Erythroblast (primary cell): ENCODE data around the gene HDGFL3.

Source experiments
- GATA1 ChIP-seq: IDR thresholded peaks from 2 replicates; pipeline ENCODE4 v1.6.1; 2011; ENCODE audit warnings: low read depth, mild to moderate bottlenecking, control low read depth, low read length, moderate library complexity
- POLR2A ChIP-seq: IDR thresholded peaks from 2 replicates; pipeline ENCODE4 v1.6.1; 2011; ENCODE audit warnings: mild to moderate bottlenecking, low read length

DNA sequence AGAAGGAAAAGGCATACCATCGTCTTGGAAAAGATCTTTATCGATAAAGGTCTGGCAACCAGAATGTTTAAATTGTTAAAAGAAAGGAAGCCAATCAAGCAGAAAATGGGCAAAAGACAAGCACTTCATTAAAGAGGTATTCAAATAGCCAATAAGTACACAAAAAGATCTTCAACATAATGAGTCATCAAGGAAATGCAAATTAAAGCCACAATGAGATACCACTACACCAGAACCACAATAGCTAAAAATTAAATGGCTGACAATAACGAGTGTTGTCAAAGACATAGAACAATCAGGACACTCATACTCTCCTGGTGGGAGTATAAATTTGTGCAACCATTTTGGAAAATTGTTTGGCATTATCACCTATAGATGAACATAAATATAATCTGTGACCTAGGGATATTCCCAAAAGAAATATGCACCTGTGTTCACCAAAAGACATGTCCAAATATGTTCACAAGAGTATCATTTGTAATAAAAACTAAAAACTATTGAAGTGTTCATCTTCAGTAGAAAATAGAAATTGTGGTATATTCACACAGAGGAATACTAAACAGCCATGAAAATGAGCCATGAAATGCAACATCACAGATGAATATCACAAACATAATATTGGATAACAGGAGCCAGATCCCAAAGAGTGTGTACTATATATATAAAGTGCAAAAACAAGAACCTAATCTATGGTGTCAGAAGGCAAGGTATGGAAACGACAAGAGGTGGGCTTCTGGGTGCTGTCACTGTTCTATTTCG is 126.2 kb downstream of the HDGFL3 start:
- TF ChIP-seq POLR2A (no peak), GATA1 (no peak)
